GM21526 (cell line): Measurements from ENCODE around the gene UBE2D1.
A peak's percentile ranks its signal among the peaks of the same experiment; 100 is the strongest.
"Not testable (repeated sequence)": the region's sequence is repeated elsewhere in the genome, so short reads cannot be mapped to it uniquely, and the experiment has no call there.

ENCODE experiments used
- ATAC-seq: cut with Tn5 transposase; IDR thresholded peaks from one replicate; pipeline ENCODE4 v1.9.1; 2021; ENCODE audit warnings: moderate library complexity; ENCODE audit not compliant: unreplicated experiment, low FRiP score

The UBE2D1 gene

GRCh38 chr10:58372607-58373441 is 38.0 kb downstream of the UBE2D1 start:
- peak; percentile 83 for ATAC-seq

- no peak for ATAC-seq
These were observed 38.6 kb downstream of the UBE2D1 start for GRCh38 chr10:58373442-58373827.

- ATAC-seq = no peak
These were observed 47.7 kb downstream of the UBE2D1 start for GRCh38 chr10:58382489-58382995.

- peak; percentile 47 for ATAC-seq
These were observed 49.3 kb downstream of the UBE2D1 start for GRCh38 chr10:58384095-58384494.

GRCh38 chr10:58384544-58384998 is 49.8 kb downstream of the UBE2D1 start:
- ATAC-seq = peak; percentile 1

- ATAC-seq = peak; percentile 89
These were observed 50.4 kb downstream of the UBE2D1 start, which contains the start of gene TFAM for GRCh38 chr10:58384999-58385783. Gene TFAM (plus strand): TSS chr10:58385410. CDS start chr10:58385548, 138 bp downstream.

GRCh38 chr10:58385784-58386112 is 50.9 kb downstream of the UBE2D1 start:
- peak; percentile 6 for ATAC-seq

GRCh38 chr10:58389024-58389423 is 54.2 kb downstream of the UBE2D1 start:
- no peak for ATAC-seq

- no peak for ATAC-seq
These were observed 58.5 kb downstream of the UBE2D1 start for GRCh38 chr10:58393317-58393716.

- ATAC-seq = no peak
These were observed 59.7 kb downstream of the UBE2D1 start for GRCh38 chr10:58394471-58394870.

GRCh38 chr10:58396057-58396456 is 61.3 kb downstream of the UBE2D1 start:
- ATAC-seq = no peak

- ATAC-seq = no peak
These were observed 63.0 kb downstream of the UBE2D1 start for GRCh38 chr10:58397830-58398229.

- no peak for ATAC-seq
These were observed 64.6 kb downstream of the UBE2D1 start for GRCh38 chr10:58399410-58399809.

GRCh38 chr10:58400609-58401008 is 65.8 kb downstream of the UBE2D1 start:
- no peak for ATAC-seq

GRCh38 chr10:58404001-58404400 is 69.2 kb downstream of the UBE2D1 start:
- no peak for ATAC-seq

GRCh38 chr10:58409956-58410610 is 75.3 kb downstream of the UBE2D1 start:
- ATAC-seq = no peak

- no peak for ATAC-seq
These were observed 77.7 kb downstream of the UBE2D1 start for GRCh38 chr10:58412502-58412961.

GRCh38 chr10:58414270-58415041 is 79.7 kb downstream of the UBE2D1 start:
- ATAC-seq = no peak

- ATAC-seq = no peak
These were observed 81.0 kb downstream of the UBE2D1 start for GRCh38 chr10:58415757-58416156.

- not testable (repeated sequence) for ATAC-seq
These were observed 83.1 kb downstream of the UBE2D1 start for GRCh38 chr10:58417902-58418301.
